Activated T-helper 1 cell treated with anti-CD3 and anti-CD28 coated beads, Interleukin-2, amount 50 U/mL, for 16 hours (primary cell): ENCODE data around the gene SLC25A30.
"Not testable (repeated sequence)": the region's sequence is repeated elsewhere in the genome, so short reads cannot be mapped to it uniquely, and the experiment has no call there.

Source experiments
- DNase-seq, 2 donors: peaks; one replicate each; pipeline ENCODE4 v3.0.0-alpha.2; 2020; ENCODE audit warnings: low read depth in 1 of 2, low spot score in 1 of 2

The SLC25A30 gene

GRCh38 chr13:45368571-45368970 is 49.6 kb downstream of the SLC25A30 start:
- DNase-seq: no peak

GRCh38 chr13:45368005-45368404 is 50.2 kb downstream of the SLC25A30 start:
- DNase-seq: no peak

GRCh38 chr13:45367358-45367757 is 50.8 kb downstream of the SLC25A30 start:
- DNase-seq: peak; percentile 80 to 81

- DNase-seq: no peak
Observed at GRCh38 chr13:45365558-45365885, 52.7 kb downstream of the SLC25A30 start.

GRCh38 chr13:45364876-45365557 is 53.2 kb downstream of the SLC25A30 start:
- DNase-seq: no peak

- no peak for DNase-seq
Observed at GRCh38 chr13:45362939-45363338, 55.2 kb downstream of the SLC25A30 start.

- DNase-seq: no peak
Observed at GRCh38 chr13:45361596-45362206, 56.5 kb downstream of the SLC25A30 start.

GRCh38 chr13:45356966-45357672 is 61.1 kb downstream of the SLC25A30 start:
- no peak for DNase-seq

GRCh38 chr13:45353895-45354294 is 64.3 kb downstream of the SLC25A30 start:
- DNase-seq: no peak

GRCh38 chr13:45352031-45352430 is 66.1 kb downstream of the SLC25A30 start:
- no peak for DNase-seq

GRCh38 chr13:45350152-45350551 is 68.0 kb downstream of the SLC25A30 start:
- DNase-seq: no peak

- no peak for DNase-seq
Observed at GRCh38 chr13:45349438-45349837, 68.7 kb downstream of the SLC25A30 start.

- not testable (repeated sequence) for DNase-seq
Observed at GRCh38 chr13:45344064-45344463, 74.1 kb downstream of the SLC25A30 start.
